ENCODE measurements around the gene SIX3.

DNA sequence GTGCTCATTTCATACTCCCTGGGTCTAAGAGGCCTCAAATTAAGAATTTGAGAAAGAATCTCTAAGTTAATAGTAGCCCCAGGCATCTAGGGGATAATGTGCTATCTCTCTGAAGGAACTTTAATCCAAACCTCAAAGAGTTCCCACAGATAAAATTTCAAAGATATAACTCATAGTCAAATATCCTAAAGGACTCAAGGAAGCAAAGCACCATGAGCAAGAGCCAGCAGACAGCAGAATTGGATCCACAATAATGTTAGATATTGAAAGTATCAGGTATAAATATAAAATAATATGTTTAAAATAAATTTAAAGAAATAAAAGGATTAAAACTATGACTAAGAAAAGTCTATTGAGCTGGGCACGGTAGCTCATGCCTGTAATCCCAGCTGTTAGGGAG lies 31.7 kb upstream of the SIX3 start:
- TF ChIP-seq, protein P1, sequence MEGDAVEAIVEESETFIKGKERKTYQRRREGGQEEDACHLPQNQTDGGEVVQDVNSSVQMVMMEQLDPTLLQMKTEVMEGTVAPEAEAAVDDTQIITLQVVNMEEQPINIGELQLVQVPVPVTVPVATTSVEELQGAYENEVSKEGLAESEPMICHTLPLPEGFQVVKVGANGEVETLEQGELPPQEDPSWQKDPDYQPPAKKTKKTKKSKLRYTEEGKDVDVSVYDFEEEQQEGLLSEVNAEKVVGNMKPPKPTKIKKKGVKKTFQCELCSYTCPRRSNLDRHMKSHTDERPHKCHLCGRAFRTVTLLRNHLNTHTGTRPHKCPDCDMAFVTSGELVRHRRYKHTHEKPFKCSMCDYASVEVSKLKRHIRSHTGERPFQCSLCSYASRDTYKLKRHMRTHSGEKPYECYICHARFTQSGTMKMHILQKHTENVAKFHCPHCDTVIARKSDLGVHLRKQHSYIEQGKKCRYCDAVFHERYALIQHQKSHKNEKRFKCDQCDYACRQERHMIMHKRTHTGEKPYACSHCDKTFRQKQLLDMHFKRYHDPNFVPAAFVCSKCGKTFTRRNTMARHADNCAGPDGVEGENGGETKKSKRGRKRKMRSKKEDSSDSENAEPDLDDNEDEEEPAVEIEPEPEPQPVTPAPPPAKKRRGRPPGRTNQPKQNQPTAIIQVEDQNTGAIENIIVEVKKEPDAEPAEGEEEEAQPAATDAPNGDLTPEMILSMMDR (IDR thresholded peaks at IDR 0.05) = no peak
- no peak for TF ChIP-seq POLR2A (IDR thresholded peaks at IDR 0.05)

Measured in right lobe of liver (tissue), 4 donors.